Measurements from ENCODE around the gene HCCS. TPM values are rescaled to one million over a fixed set of nuclear protein-coding genes. Genes with fewer than 3 reads are reported as not detected.

The HCCS gene
- total and polyA plus RNA-seq, 2 of the 13 experiments (the other 11 are each of a cell fraction or from before 2014, with no cell fraction given), result 15.4 to 16.7 TPM

- TF ChIP-seq TFDP2 (CRISPR knock-in tag; IDR thresholded peaks at IDR 0.05) (peak; percentile 84), ZZZ3 (CRISPR knock-in tag; IDR thresholded peaks at IDR 0.05; ENCODE audit: borderline replicate concordance) (0 out of 2 replicates have a peak, but pooled peaks have one; percentile 41), ZSCAN25 (CRISPR knock-in tag; IDR thresholded peaks at IDR 0.05) (peak; percentile 70; the same call in 1 of the 2 replicates), PATZ1 (CRISPR knock-in tag; IDR thresholded peaks at IDR 0.05) (peak; percentile 96), PBX2 (CRISPR knock-in tag; IDR thresholded peaks at IDR 0.05) (peak; percentile 76), CBX2 (IDR thresholded peaks at IDR 0.05; ENCODE audit: low read depth, low read length) (no peak), CBX2 (CRISPR knock-in tag; IDR thresholded peaks at IDR 0.05; ENCODE audit: low read depth) (no peak), KDM5A (IDR thresholded peaks at IDR 0.05; ENCODE audit: borderline replicate concordance, low read length) (peak; percentile 25; the same call in 1 of the 2 replicates), GATA4 (IDR thresholded peaks at IDR 0.05; ENCODE audit: borderline replicate concordance, low read depth) (0 out of 2 replicates have a peak, but pooled peaks have one; percentile 19), SP2 (CRISPR knock-in tag; IDR thresholded peaks at IDR 0.05) (peak; percentile 87), ZNF253 (CRISPR knock-in tag; IDR thresholded peaks at IDR 0.05; ENCODE audit: borderline replicate concordance) (no peak), THAP11 (CRISPR knock-in tag; IDR thresholded peaks at IDR 0.05) (peak; percentile 65), KDM2A (CRISPR knock-in tag; IDR thresholded peaks at IDR 0.05; ENCODE audit: borderline replicate concordance, low read depth) (peak; percentile 42; the same call in 1 of the 2 replicates), ZNF782 (CRISPR knock-in tag; IDR thresholded peaks at IDR 0.05; ENCODE audit: borderline replicate concordance) (no peak), GZF1 (CRISPR knock-in tag; IDR thresholded peaks at IDR 0.05) (no peak), SNAPC2 (CRISPR knock-in tag; IDR thresholded peaks at IDR 0.05) (no peak), SALL1 (CRISPR knock-in tag; IDR thresholded peaks at IDR 0.05) (peak; percentile 51; the same call in 1 of the 2 replicates), CREM (IDR thresholded peaks at IDR 0.05) (0 out of 2 replicates have a peak, but pooled peaks have one; percentile 5), CREM (CRISPR knock-in tag; IDR thresholded peaks at IDR 0.05) (no peak), U2AF1 (optimal IDR thresholded peaks at IDR 0.05; ENCODE audit: low read depth, low read length) (no peak), DMAP1 (CRISPR knock-in tag; IDR thresholded peaks at IDR 0.05) (0 out of 2 replicates have a peak, but pooled peaks have one; percentile 33), ZFP91 (CRISPR knock-in tag; IDR thresholded peaks at IDR 0.05; ENCODE audit: borderline replicate concordance) (peak; percentile 30; the same call in 1 of the 2 replicates), NR2C2 (CRISPR knock-in tag; IDR thresholded peaks at IDR 0.05; ENCODE audit: borderline replicate concordance) (0 out of 2 replicates have a peak, but pooled peaks have one; percentile 18)
Measured at GRCh38 chrX:11111037-11111851, at the start of gene HCCS (continued).

Data from HepG2 (cell line).